Endothelial cell of umbilical vein (primary cell): Measurements from ENCODE around the gene FBLN2. TPM values are rescaled to one million over a fixed set of nuclear protein-coding genes. Genes with fewer than 3 reads are reported as not detected.

ENCODE experiments used
- BruUV-seq: library from RNA; stranded (reverse); fragments of 400-500 nt; replicated peaks from 2 replicates; lab custom pipeline; 2021; lab: Mats Ljungman, UMichigan
- CTCF ChIA-PET: fragments of 300-600, 350-600 bp; sonication (Branson Sonifier 250); formaldehyde crosslinking; loops from one replicate; lab custom pipeline; 2021; ENCODE audit warnings: antibody characterized with exemption, inconsistent platforms; lab: Charles Lee
- POLR2A ChIA-PET: fragments of 300-600, 350-600 bp; sonication (Branson Sonifier 250); formaldehyde crosslinking; loops from one replicate; lab custom pipeline; 2021; ENCODE audit warnings: antibody characterized with exemption, inconsistent platforms; lab: Charles Lee
- DNase-seq: peaks from one replicate; pipeline ENCODE4 v3.0.0-alpha.2; 2011; ENCODE audit warnings: low read depth, low spot score
- FAIRE-seq: peaks from 2 replicates; lab custom pipeline; 2011; peaks lifted over from hg19 to GRCh38; lab: Jason Lieb, UNC
- H2AFZ ChIP-seq: 2 replicates; pipeline ENCODE4 v1.6.0; 2012; ENCODE audit warnings: low read depth, low read length, control low read depth, inconsistent platforms
- H3K27ac ChIP-seq: 2 replicates; pipeline ENCODE4 v1.5.1; 2011; ENCODE audit warnings: low read depth, mild to moderate bottlenecking, control low read depth, low read length, moderate library complexity; ENCODE audit not compliant: insufficient read depth
- H3K27me3 ChIP-seq, 2 experiments: 2 replicates each; pipeline versions ENCODE4 v1.6.0 to v1.6.1; 2011; ENCODE audit warnings: low read length in 2 of 2, mixed read lengths in 1 of 2; ENCODE audit not compliant: control insufficient read depth in 2 of 2, insufficient read depth in 2 of 2
- H3K36me3 ChIP-seq, 2 experiments: 2 replicates in 1 of 2; 3 replicates in 1 of 2; pipeline ENCODE4 v1.5.1; 2011; ENCODE audit warnings: low read length in 2 of 2, mild to moderate bottlenecking in 1 of 2, moderate library complexity in 1 of 2; ENCODE audit not compliant: control insufficient read depth in 2 of 2, insufficient read depth in 2 of 2; ENCODE audit errors: extremely low read depth in 1 of 2
- H3K4me1 ChIP-seq: 3 replicates; pipeline ENCODE4 v1.5.1; 2011; ENCODE audit warnings: mild to moderate bottlenecking, low read length; ENCODE audit not compliant: control insufficient read depth, insufficient read depth; ENCODE audit errors: extremely low read depth
- H3K4me2 ChIP-seq: 2 replicates; pipeline ENCODE4 v1.6.1; 2011; ENCODE audit warnings: low read length, control low read depth, mixed read lengths; ENCODE audit not compliant: insufficient read depth
- H3K4me3 ChIP-seq, 3 experiments: fragments of 200-600 bp in 1 of 3; sonication (generic), shearing (Covaris generic) in 1 of 3; replicated peaks in 1 of 3; 2 replicates each; pipeline ENCODE4 v1.5.1; 2011 to 2016; ENCODE audit warnings: control low read depth in 3 of 3, low read length in 3 of 3, mild to moderate bottlenecking in 2 of 3, inconsistent platforms in 1 of 3, low read depth in 1 of 3, moderate library complexity in 1 of 3; ENCODE audit not compliant: insufficient read depth in 1 of 3
- H3K79me2 ChIP-seq: 2 replicates; pipeline ENCODE4 v1.6.0; 2012; ENCODE audit warnings: low read length, inconsistent platforms; ENCODE audit not compliant: control insufficient read depth, insufficient read depth
- H3K9ac ChIP-seq: replicated peaks from 2 replicates; pipeline ENCODE3; 2011; ENCODE audit warnings: low read length, control low read depth; ENCODE audit not compliant: insufficient read depth; ENCODE audit errors: extremely low read depth
- H3K9me1 ChIP-seq: replicated peaks from 3 replicates; pipeline ENCODE4 v1.6.0; 2011; ENCODE audit warnings: mild to moderate bottlenecking, low read length; ENCODE audit not compliant: control insufficient read depth, insufficient read depth; ENCODE audit errors: extremely low read depth
- H3K9me3 ChIP-seq: replicated peaks from 2 replicates; pipeline ENCODE4 v1.5.1; 2012; ENCODE audit warnings: low read length, inconsistent platforms; ENCODE audit not compliant: control insufficient read depth, insufficient read depth
- H4K20me1 ChIP-seq: replicated peaks from 2 replicates; pipeline ENCODE3; 2011; ENCODE audit warnings: mild to moderate bottlenecking, low read length; ENCODE audit not compliant: control insufficient read depth, insufficient read depth; ENCODE audit errors: extremely low read depth
- CTCF ChIP-seq, 2 donors: IDR thresholded peaks; 1 replicate in 1 of 2; 2 replicates in 1 of 2; pipeline ENCODE4 v1.5.1; 2011; ENCODE audit warnings: low read length in 2 of 2, mild to moderate bottlenecking in 2 of 2, moderate library complexity in 2 of 2, control low read depth in 1 of 2, inconsistent platforms in 1 of 2, low read depth in 1 of 2; ENCODE audit not compliant: insufficient read depth in 1 of 2; ENCODE audit errors: extremely low read depth in 1 of 2
- EZH2 ChIP-seq: IDR thresholded peaks from 2 replicates; pipeline ENCODE4 v1.6.1; 2012; ENCODE audit warnings: borderline replicate concordance, low read depth, mild to moderate bottlenecking, moderate library complexity, low read length, inconsistent platforms; ENCODE audit not compliant: severe bottlenecking
- FOS ChIP-seq: IDR thresholded peaks from 2 replicates; pipeline ENCODE4 v1.6.1; 2011; ENCODE audit warnings: mild to moderate bottlenecking, low read length, moderate library complexity, borderline replicate concordance; ENCODE audit not compliant: insufficient read depth
- GATA2 ChIP-seq: IDR thresholded peaks from 2 replicates; pipeline ENCODE4 v1.7.0; 2011; ENCODE audit warnings: low read depth, mild to moderate bottlenecking, moderate library complexity, mixed read lengths, low read length; ENCODE audit not compliant: insufficient read length, insufficient read depth
- JUN ChIP-seq: IDR thresholded peaks from 2 replicates; pipeline ENCODE4 v1.6.1; 2011; ENCODE audit warnings: borderline replicate concordance, low read depth; ENCODE audit not compliant: insufficient read length, insufficient read depth
- MYC ChIP-seq: IDR thresholded peaks from one replicate; pipeline ENCODE4 v1.6.1; 2011; ENCODE audit warnings: mild to moderate bottlenecking, low read depth, low read length
- POLR2A ChIP-seq: IDR thresholded peaks from 2 replicates; pipeline ENCODE4 v1.6.1; 2012; ENCODE audit warnings: low read depth, mild to moderate bottlenecking, control low read depth, low read length
- POLR2AphosphoS5 ChIP-seq: IDR thresholded peaks from 2 replicates; pipeline ENCODE4 v1.6.1; 2012; ENCODE audit warnings: low read depth, mild to moderate bottlenecking, control low read depth, low read length, moderate library complexity; ENCODE audit not compliant: insufficient read depth
- dilution Hi-C: fragments of 300-500 bp; cut with MboI; formaldehyde crosslinking; loops from one replicate; pipeline ENCODE4 v1.15.0; 2019; ENCODE audit warnings: low sequenced_read_pairs; ENCODE audit not compliant: extremely low pct_ligation_motif_present
- intact Hi-C: fragments of 100-400 bp; cut with micrococcal nuclease; formaldehyde crosslinking; loops from one replicate; pipeline ENCODE4 v1.10.0; 2022
- polyA plus RNA-seq, 4 experiments: library from polyadenylated mRNA; depleted of rRNA in 3 of 4; stranded (reverse) in 3 of 4; unstranded in 1 of 4; fragments of >200 nt; gene quantifications; 2 replicates each; pipeline versions ENCODE4 v1.2.1 to v1.2.3, GENCODE V29; 2011 to 2012; ENCODE audit warnings: missing spikeins in 1 of 4
- total RNA-seq: library from RNA; stranded (reverse); gene quantifications from 2 replicates; pipeline ENCODE4 v1.2.3, GENCODE V29; 2021
- TF ChIP-seq, protein P1 (sequence below): IDR thresholded peaks from 2 replicates; pipeline ENCODE4 v1.6.1; 2011; ENCODE audit not compliant: insufficient read depth, insufficient read length

Gene FBLN2
- total and polyA plus RNA-seq, 2 donors (not counting 3 experiments of a cell fraction or from before 2014, with no cell fraction given) = 1.4 to 1.9 TPM

DNA sequence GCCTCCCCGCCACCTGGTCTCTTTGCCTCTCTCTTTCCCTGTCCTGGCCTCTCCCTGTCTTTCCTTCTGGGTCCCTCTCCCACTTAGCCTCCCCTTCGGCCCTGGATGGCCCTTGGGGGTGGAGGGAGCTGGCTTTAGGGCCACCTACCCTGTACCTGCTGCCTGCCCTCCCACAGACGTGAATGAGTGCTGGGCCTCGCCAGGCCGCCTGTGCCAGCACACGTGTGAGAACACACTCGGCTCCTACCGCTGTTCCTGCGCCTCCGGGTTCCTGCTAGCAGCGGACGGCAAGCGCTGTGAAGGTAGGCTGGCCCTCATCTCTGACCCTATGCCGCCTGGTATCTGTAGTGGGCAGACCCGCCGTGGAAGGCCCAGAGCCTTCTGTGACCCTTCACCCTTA is 80.7 kb downstream of the FBLN2 start:
- H3K79me2 ChIP-seq = no peaks in the 10 kb centered on the region
- POLR2A ChIA-PET = no interaction called here
- H3K4me1 ChIP-seq = no peaks in the 10 kb centered on the region
- no peaks in the 10 kb centered on the region for H3K9me1 ChIP-seq
- H3K4me3 ChIP-seq = no peak overlapping the region
- no peak overlapping the region for H2AFZ ChIP-seq
- CTCF ChIA-PET = no interaction called here
- no peaks in the 10 kb centered on the region for H4K20me1 ChIP-seq
- no peak for DNase-seq
- H3K9ac ChIP-seq = no peak overlapping the region
- dilution Hi-C loops (no loop called here), intact Hi-C loops (no loop called here)
- no peak overlapping the region for H3K27ac ChIP-seq
- BruUV-seq = no TSS peak
- TF ChIP-seq POLR2AphosphoS5 = no peak
- TF ChIP-seq CTCF (IDR thresholded peaks at IDR 0.05; ENCODE audit: extremely low read depth in 1 of 2, insufficient read depth in 1 of 2, low read depth in 1 of 2, low read length in 2 of 2) = no peak
- TF ChIP-seq, protein P1, sequence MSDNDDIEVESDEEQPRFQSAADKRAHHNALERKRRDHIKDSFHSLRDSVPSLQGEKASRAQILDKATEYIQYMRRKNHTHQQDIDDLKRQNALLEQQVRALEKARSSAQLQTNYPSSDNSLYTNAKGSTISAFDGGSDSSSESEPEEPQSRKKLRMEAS = no peak
- TF ChIP-seq MYC = no peak
- no peak for TF ChIP-seq JUN
- TF ChIP-seq EZH2 = no peak
- TF ChIP-seq POLR2A = no peak
- no peak for TF ChIP-seq GATA2
- no peak for TF ChIP-seq FOS
- no peaks in the 10 kb centered on the region for H3K27me3 ChIP-seq
- no peaks in the 10 kb centered on the region for H3K9me3 ChIP-seq
- no peaks in the 10 kb centered on the region for H3K36me3 ChIP-seq
- no peak overlapping the region for H3K4me2 ChIP-seq
- FAIRE-seq = no peak
